Measurements from ENCODE around the gene SLC16A3.
"Not testable (repeated sequence)": the region's sequence is repeated elsewhere in the genome, so short reads cannot be mapped to it uniquely, and the experiment has no call there.

SLC16A3 gene

DNA sequence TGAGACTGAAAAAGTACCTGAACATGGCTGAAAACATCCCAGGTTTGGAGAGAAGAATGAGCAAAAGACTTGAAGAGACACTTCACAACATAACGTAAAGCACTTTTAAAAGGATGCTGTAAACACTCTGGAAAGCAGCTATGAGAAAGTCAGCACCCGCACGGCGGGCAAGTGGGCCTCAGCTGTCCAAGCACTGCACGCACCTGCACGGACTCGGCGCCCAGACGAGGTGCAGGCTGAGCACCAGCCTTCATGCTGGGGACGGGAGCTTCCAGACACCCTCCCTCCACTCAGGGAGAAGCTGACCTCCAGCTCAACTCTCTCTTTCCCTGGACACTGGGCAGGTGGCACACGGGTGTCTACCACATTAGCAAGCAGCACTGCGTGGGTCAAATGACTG is 29.3 kb upstream of the SLC16A3 start:
- DNase-seq (no peak), ATAC-seq (no peak)
- peak overlapping the region; percentile 49 to 75 for H3K4me3 Mint-ChIP-seq
- H3K27me3 Mint-ChIP-seq: no peaks in the 10 kb centered on the region
- H3K27ac Mint-ChIP-seq: peak overlapping the region in 1 of 2 donors; percentile 74
- no peaks in the 10 kb centered on the region for H3K9me3 Mint-ChIP-seq
- peaks cover 67% of the 10 kb centered on the region for H3K4me1 Mint-ChIP-seq

- Mint-ChIP-seq H3K27ac (peak overlapping the region; percentile 87 to 91), H3K27me3 (no peaks in the 10 kb centered on the region), H3K9me3 (no peaks in the 10 kb centered on the region), H3K4me1 (peaks cover 74% of the 10 kb centered on the region), H3K4me3 (peak overlapping the region; percentile 75 to 77)
- DNase-seq (no peak), ATAC-seq (no peak)
These were observed 28.7 kb upstream of the SLC16A3 start for GRCh38 chr17:82200135-82200534.

GRCh38 chr17:82200743-82201497 is 27.9 kb upstream of the SLC16A3 start:
- DNase-seq (peak; percentile 67 to 88), ATAC-seq (peak; percentile 94)
- Mint-ChIP-seq H3K9me3 (no peaks in the 10 kb centered on the region), H3K27ac (peak overlapping the region; percentile 87 to 89), H3K27me3 (no peaks in the 10 kb centered on the region), H3K4me1 (peaks cover 81% of the 10 kb centered on the region), H3K4me3 (peak overlapping the region; percentile 75 to 77)

GRCh38 chr17:82201498-82201910 is 27.3 kb upstream of the SLC16A3 start:
- DNase-seq (no peak), ATAC-seq (no peak)
- H3K27ac Mint-ChIP-seq: no peak overlapping the region
- peak overlapping the region; percentile 10 to 78 for H3K4me3 Mint-ChIP-seq
- H3K27me3 Mint-ChIP-seq: no peaks in the 10 kb centered on the region
- H3K9me3 Mint-ChIP-seq: no peaks in the 10 kb centered on the region
- H3K4me1 Mint-ChIP-seq: peaks cover 87% of the 10 kb centered on the region

DNA sequence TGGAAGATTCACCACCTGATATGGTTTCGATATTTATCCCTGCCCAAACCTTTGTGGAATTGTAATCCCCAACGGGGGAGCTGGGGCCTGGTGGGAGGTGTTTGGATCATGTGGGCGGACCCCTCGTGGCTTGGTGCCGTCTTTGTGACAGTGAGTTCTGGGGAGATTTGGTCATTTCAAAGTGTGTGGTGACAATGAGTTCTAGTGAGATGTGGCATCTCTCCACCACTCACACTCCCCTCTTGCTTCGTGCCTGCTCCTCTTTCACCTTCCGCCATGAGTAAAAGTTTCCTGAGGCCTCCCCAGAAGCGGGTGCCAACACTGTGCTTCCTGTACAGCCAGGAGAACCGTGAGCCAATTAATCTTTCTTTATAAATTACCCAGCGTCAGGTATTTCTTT is 25.9 kb upstream of the SLC16A3 start:
- Mint-ChIP-seq H3K27me3 (no peaks in the 10 kb centered on the region), H3K9me3 (no peaks in the 10 kb centered on the region), H3K4me3 (peak overlapping the region in 1 of 2 donors; percentile 11), H3K27ac (no peak overlapping the region), H3K4me1 (peaks cover 89% of the 10 kb centered on the region)
- DNase-seq (no peak), ATAC-seq (no peak)

DNA sequence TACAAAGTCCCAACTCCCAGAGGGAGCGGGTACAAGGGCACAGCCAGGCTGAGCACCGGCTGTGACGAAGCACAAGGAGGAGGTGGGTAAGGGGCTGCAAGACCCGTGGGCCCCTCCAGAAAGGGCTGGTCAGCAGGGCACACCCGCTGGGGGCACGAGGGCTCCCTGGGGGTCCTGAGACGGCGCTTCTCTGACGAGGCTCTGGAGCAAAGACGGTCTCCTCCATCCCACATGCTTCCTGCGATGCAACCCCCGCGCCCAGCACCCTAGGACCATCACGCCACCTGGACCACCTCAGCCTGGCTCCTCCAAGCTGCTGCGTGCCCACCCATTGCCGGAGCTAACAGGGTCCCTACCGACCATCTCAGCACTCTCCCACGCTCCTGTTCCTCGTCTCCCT is 24.9 kb upstream of the SLC16A3 start:
- Mint-ChIP-seq H3K9me3 (no peaks in the 10 kb centered on the region), H3K4me1 (peaks cover 79% of the 10 kb centered on the region), H3K27me3 (no peaks in the 10 kb centered on the region), H3K4me3 (no peak overlapping the region), H3K27ac (no peak overlapping the region)
- no peak for ATAC-seq
- no peak for DNase-seq

- peak overlapping the region in 1 of 2 donors; percentile 94 for H3K27ac Mint-ChIP-seq
- no peaks in the 10 kb centered on the region for H3K27me3 Mint-ChIP-seq
- peaks cover 68% of the 10 kb centered on the region for H3K4me1 Mint-ChIP-seq
- DNase-seq (peak; percentile 49 to 66), ATAC-seq (peak; percentile 77)
- H3K9me3 Mint-ChIP-seq: no peaks in the 10 kb centered on the region
- peak overlapping the region; percentile 83 to 85 for H3K4me3 Mint-ChIP-seq
These were observed 23.8 kb upstream of the SLC16A3 start for GRCh38 chr17:82204831-82205719.

GRCh38 chr17:82205720-82206508 is 22.9 kb upstream of the SLC16A3 start:
- H3K27me3 Mint-ChIP-seq: no peaks in the 10 kb centered on the region
- peak overlapping the region; percentile 94 to 97 for H3K27ac Mint-ChIP-seq
- H3K9me3 Mint-ChIP-seq: no peaks in the 10 kb centered on the region
- DNase-seq: peak; percentile 78 to 83
- peaks cover 59% of the 10 kb centered on the region for H3K4me1 Mint-ChIP-seq
- H3K4me3 Mint-ChIP-seq: peak overlapping the region; percentile 83 to 85
- ATAC-seq: peak; percentile 81

- not testable (repeated sequence) for H3K27me3 Mint-ChIP-seq, ATAC-seq, H3K4me3 Mint-ChIP-seq, H3K9me3 Mint-ChIP-seq, DNase-seq, H3K27ac Mint-ChIP-seq
- H3K4me1 Mint-ChIP-seq: peaks cover 47% of the 10 kb centered on the region
These were observed 18.2 kb upstream of the SLC16A3 start for GRCh38 chr17:82210655-82211054.

DNA sequence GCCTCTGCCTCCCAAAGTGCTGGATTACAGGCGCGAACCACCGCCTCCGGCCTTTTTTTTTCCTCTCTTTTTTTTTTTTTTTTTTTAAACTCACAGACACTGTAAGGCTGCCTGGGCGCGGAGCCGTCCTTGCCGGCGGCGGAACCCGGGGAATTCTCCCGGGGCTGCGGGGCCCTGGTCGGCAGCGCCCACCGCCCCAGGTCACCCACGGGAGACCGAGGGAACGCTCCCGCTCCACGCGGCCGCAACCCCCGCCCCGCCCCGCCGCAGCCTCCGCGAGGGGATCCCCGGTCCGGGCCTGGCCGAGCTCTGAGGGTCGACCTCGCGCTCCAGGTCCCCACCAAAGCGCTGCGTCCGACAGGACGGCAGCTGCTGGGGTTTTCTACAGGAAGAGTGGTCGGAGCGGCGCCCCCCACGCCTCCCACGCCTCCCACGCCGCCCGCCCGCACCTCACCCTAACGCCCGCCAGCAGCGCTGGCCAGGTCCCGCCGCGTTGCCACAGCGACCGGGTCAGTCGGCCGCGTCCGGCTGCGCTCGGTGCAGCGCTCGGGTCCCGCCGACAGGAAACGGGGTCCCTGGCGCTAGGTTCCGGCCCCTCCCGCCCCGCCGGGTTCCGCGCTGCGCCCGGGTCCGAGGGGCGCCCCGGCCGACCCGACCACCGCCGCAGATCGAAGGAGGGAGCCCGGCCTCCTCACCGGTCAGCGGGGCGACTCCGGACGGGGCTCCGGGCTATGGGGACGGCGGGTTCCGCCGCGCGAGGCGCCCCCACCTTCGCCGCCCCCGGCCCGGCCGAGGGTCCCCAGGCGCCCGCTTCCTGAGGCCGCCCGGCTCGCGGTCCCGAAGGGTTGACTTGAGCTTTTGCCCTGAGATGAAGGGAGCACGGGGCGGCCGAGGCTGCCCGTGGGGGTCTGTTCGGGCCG is 16.3 kb upstream of the SLC16A3 start, which contains the start of gene CCDC57:
CCDC57 (minus strand) TSS at position 512 of the 920 bp plus-strand sequence. CDS start 10,898 bp downstream, outside the sequence.
- DNase-seq: peak; percentile 82 to 84
- Mint-ChIP-seq H3K4me1 (peaks cover 52% of the 10 kb centered on the region), H3K9me3 (no peaks in the 10 kb centered on the region), H3K27me3 (no peaks in the 10 kb centered on the region), H3K4me3 (peak within 1 kb of the TSS; percentile 87 to 90), H3K27ac (peak within 1 kb of the TSS; percentile 97)
- ATAC-seq: peak; percentile 84

GRCh38 chr17:82213251-82214011 is 15.4 kb upstream of the SLC16A3 start:
- H3K27me3 Mint-ChIP-seq: no peaks in the 10 kb centered on the region

GRCh38 chr17:82214012-82214628 is 14.7 kb upstream of the SLC16A3 start:
- Mint-ChIP-seq H3K9me3 (no peaks in the 10 kb centered on the region), H3K27me3 (no peaks in the 10 kb centered on the region), H3K27ac (peak overlapping the region in 1 of 2 donors; percentile 51), H3K4me3 (peak overlapping the region; percentile 87 to 90), H3K4me1 (peaks cover 53% of the 10 kb centered on the region)
- ATAC-seq (no peak), DNase-seq (no peak)

More at GRCh38 chr17:82213251-82214011, 15.4 kb upstream of the SLC16A3 start:
- ATAC-seq (peak; percentile 52), DNase-seq (peak; percentile 62 to 78)
- H3K27ac Mint-ChIP-seq: peak overlapping the region; percentile 97
- H3K4me1 Mint-ChIP-seq: peaks cover 53% of the 10 kb centered on the region
- no peaks in the 10 kb centered on the region for H3K9me3 Mint-ChIP-seq
- peak overlapping the region; percentile 87 to 90 for H3K4me3 Mint-ChIP-seq
